ENCODE measurements around the gene ARHGAP44. TPM values are rescaled to one million over a fixed set of nuclear protein-coding genes. Genes with fewer than 3 reads are reported as not detected.

Gene ARHGAP44
- total and polyA plus RNA-seq, 2 of the 8 experiments (the other 6 are each of a cell fraction or from before 2014, with no cell fraction given) = 6.2 to 22.2 TPM

DNA sequence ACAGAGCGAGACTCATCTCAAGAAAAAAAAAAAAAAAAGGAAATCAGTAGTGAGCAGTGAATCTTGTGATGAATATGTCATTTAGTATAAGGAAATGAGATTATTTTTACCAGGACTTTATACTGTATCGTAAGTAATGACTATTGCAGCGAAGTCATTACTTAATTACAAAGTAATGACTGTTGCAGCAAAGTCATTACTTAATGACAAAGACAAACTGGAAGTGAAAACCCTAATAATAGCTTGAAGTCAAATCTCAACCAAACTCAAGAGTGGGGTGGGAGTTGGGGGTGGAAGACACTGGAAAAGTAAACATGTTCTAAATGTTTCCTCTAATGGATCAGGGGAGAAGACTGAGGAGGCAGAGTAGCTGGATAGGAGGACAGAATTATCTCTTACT lies 76.5 kb downstream of the ARHGAP44 start (continued):
- TF ChIP-seq, protein P1, sequence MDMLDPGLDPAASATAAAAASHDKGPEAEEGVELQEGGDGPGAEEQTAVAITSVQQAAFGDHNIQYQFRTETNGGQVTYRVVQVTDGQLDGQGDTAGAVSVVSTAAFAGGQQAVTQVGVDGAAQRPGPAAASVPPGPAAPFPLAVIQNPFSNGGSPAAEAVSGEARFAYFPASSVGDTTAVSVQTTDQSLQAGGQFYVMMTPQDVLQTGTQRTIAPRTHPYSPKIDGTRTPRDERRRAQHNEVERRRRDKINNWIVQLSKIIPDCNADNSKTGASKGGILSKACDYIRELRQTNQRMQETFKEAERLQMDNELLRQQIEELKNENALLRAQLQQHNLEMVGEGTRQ (IDR thresholded peaks at IDR 0.05; ENCODE audit: low read length) = no peak
- TF ChIP-seq SAP30 (IDR thresholded peaks at IDR 0.05; ENCODE audit: insufficient read depth, insufficient replicate concordance, low read length) (no peak), YY1 (IDR thresholded peaks at IDR 0.05; ENCODE audit: low read depth, low read length) (no peak), RXRA (IDR thresholded peaks at IDR 0.05; ENCODE audit: insufficient read depth, low read depth, low read length) (no peak), TAF1 (IDR thresholded peaks at IDR 0.05; ENCODE audit: low read depth, low read length) (no peak), CREB1 (IDR thresholded peaks at IDR 0.05) (no peak), JUN (IDR thresholded peaks at IDR 0.05; ENCODE audit: low read depth, low read length) (no peak), ASH2L (IDR thresholded peaks at IDR 0.05; ENCODE audit: low read length) (no peak)

Measured in H1 (cell line).